Endothelial cell of umbilical vein (primary cell): ENCODE data around the gene GON7. TPM values are rescaled to one million over a fixed set of nuclear protein-coding genes. Genes with fewer than 3 reads are reported as not detected.

Experiments used
- BruUV-seq: library from RNA; stranded (reverse); fragments of 400-500 nt; replicated peaks from 2 replicates; lab custom pipeline; 2021; lab: Mats Ljungman, UMichigan
- CTCF ChIA-PET: fragments of 300-600, 350-600 bp; sonication (Branson Sonifier 250); formaldehyde crosslinking; loops from one replicate; lab custom pipeline; 2021; ENCODE audit warnings: antibody characterized with exemption, inconsistent platforms; lab: Charles Lee
- POLR2A ChIA-PET: fragments of 300-600, 350-600 bp; sonication (Branson Sonifier 250); formaldehyde crosslinking; loops from one replicate; lab custom pipeline; 2021; ENCODE audit warnings: antibody characterized with exemption, inconsistent platforms; lab: Charles Lee
- DNase-seq: peaks from one replicate; pipeline ENCODE4 v3.0.0-alpha.2; 2011; ENCODE audit warnings: low read depth, low spot score
- FAIRE-seq: peaks from 2 replicates; lab custom pipeline; 2011; peaks lifted over from hg19 to GRCh38; lab: Jason Lieb, UNC
- H2AFZ ChIP-seq: 2 replicates; pipeline ENCODE4 v1.6.0; 2012; ENCODE audit warnings: low read depth, low read length, control low read depth, inconsistent platforms
- H3K27ac ChIP-seq: 2 replicates; pipeline ENCODE4 v1.5.1; 2011; ENCODE audit warnings: low read depth, mild to moderate bottlenecking, control low read depth, low read length, moderate library complexity; ENCODE audit not compliant: insufficient read depth
- H3K27me3 ChIP-seq, 2 experiments: 2 replicates each; pipeline versions ENCODE4 v1.6.0 to v1.6.1; 2011; ENCODE audit warnings: low read length in 2 of 2, mixed read lengths in 1 of 2; ENCODE audit not compliant: control insufficient read depth in 2 of 2, insufficient read depth in 2 of 2
- H3K36me3 ChIP-seq, 2 experiments: 2 replicates in 1 of 2; 3 replicates in 1 of 2; pipeline ENCODE4 v1.5.1; 2011; ENCODE audit warnings: low read length in 2 of 2, mild to moderate bottlenecking in 1 of 2, moderate library complexity in 1 of 2; ENCODE audit not compliant: control insufficient read depth in 2 of 2, insufficient read depth in 2 of 2; ENCODE audit errors: extremely low read depth in 1 of 2
- H3K4me1 ChIP-seq: 3 replicates; pipeline ENCODE4 v1.5.1; 2011; ENCODE audit warnings: mild to moderate bottlenecking, low read length; ENCODE audit not compliant: control insufficient read depth, insufficient read depth; ENCODE audit errors: extremely low read depth
- H3K4me2 ChIP-seq: 2 replicates; pipeline ENCODE4 v1.6.1; 2011; ENCODE audit warnings: low read length, control low read depth, mixed read lengths; ENCODE audit not compliant: insufficient read depth
- H3K4me3 ChIP-seq, 3 experiments: fragments of 200-600 bp in 1 of 3; sonication (generic), shearing (Covaris generic) in 1 of 3; replicated peaks in 1 of 3; 2 replicates each; pipeline ENCODE4 v1.5.1; 2011 to 2016; ENCODE audit warnings: control low read depth in 3 of 3, low read length in 3 of 3, mild to moderate bottlenecking in 2 of 3, inconsistent platforms in 1 of 3, low read depth in 1 of 3, moderate library complexity in 1 of 3; ENCODE audit not compliant: insufficient read depth in 1 of 3
- H3K79me2 ChIP-seq: 2 replicates; pipeline ENCODE4 v1.6.0; 2012; ENCODE audit warnings: low read length, inconsistent platforms; ENCODE audit not compliant: control insufficient read depth, insufficient read depth
- H3K9ac ChIP-seq: replicated peaks from 2 replicates; pipeline ENCODE3; 2011; ENCODE audit warnings: low read length, control low read depth; ENCODE audit not compliant: insufficient read depth; ENCODE audit errors: extremely low read depth
- H3K9me1 ChIP-seq: replicated peaks from 3 replicates; pipeline ENCODE4 v1.6.0; 2011; ENCODE audit warnings: mild to moderate bottlenecking, low read length; ENCODE audit not compliant: control insufficient read depth, insufficient read depth; ENCODE audit errors: extremely low read depth
- H3K9me3 ChIP-seq: replicated peaks from 2 replicates; pipeline ENCODE4 v1.5.1; 2012; ENCODE audit warnings: low read length, inconsistent platforms; ENCODE audit not compliant: control insufficient read depth, insufficient read depth
- H4K20me1 ChIP-seq: replicated peaks from 2 replicates; pipeline ENCODE3; 2011; ENCODE audit warnings: mild to moderate bottlenecking, low read length; ENCODE audit not compliant: control insufficient read depth, insufficient read depth; ENCODE audit errors: extremely low read depth
- CTCF ChIP-seq, 2 donors: IDR thresholded peaks; 1 replicate in 1 of 2; 2 replicates in 1 of 2; pipeline ENCODE4 v1.5.1; 2011; ENCODE audit warnings: low read length in 2 of 2, mild to moderate bottlenecking in 2 of 2, moderate library complexity in 2 of 2, control low read depth in 1 of 2, inconsistent platforms in 1 of 2, low read depth in 1 of 2; ENCODE audit not compliant: insufficient read depth in 1 of 2; ENCODE audit errors: extremely low read depth in 1 of 2
- EZH2 ChIP-seq: IDR thresholded peaks from 2 replicates; pipeline ENCODE4 v1.6.1; 2012; ENCODE audit warnings: borderline replicate concordance, low read depth, mild to moderate bottlenecking, moderate library complexity, low read length, inconsistent platforms; ENCODE audit not compliant: severe bottlenecking
- FOS ChIP-seq: IDR thresholded peaks from 2 replicates; pipeline ENCODE4 v1.6.1; 2011; ENCODE audit warnings: mild to moderate bottlenecking, low read length, moderate library complexity, borderline replicate concordance; ENCODE audit not compliant: insufficient read depth
- GATA2 ChIP-seq: IDR thresholded peaks from 2 replicates; pipeline ENCODE4 v1.7.0; 2011; ENCODE audit warnings: low read depth, mild to moderate bottlenecking, moderate library complexity, mixed read lengths, low read length; ENCODE audit not compliant: insufficient read length, insufficient read depth
- JUN ChIP-seq: IDR thresholded peaks from 2 replicates; pipeline ENCODE4 v1.6.1; 2011; ENCODE audit warnings: borderline replicate concordance, low read depth; ENCODE audit not compliant: insufficient read length, insufficient read depth
- MAX ChIP-seq: IDR thresholded peaks from 2 replicates; pipeline ENCODE4 v1.6.1; 2011; ENCODE audit not compliant: insufficient read depth, insufficient read length
- MYC ChIP-seq: IDR thresholded peaks from one replicate; pipeline ENCODE4 v1.6.1; 2011; ENCODE audit warnings: mild to moderate bottlenecking, low read depth, low read length
- POLR2A ChIP-seq: IDR thresholded peaks from 2 replicates; pipeline ENCODE4 v1.6.1; 2012; ENCODE audit warnings: low read depth, mild to moderate bottlenecking, control low read depth, low read length
- POLR2AphosphoS5 ChIP-seq: IDR thresholded peaks from 2 replicates; pipeline ENCODE4 v1.6.1; 2012; ENCODE audit warnings: low read depth, mild to moderate bottlenecking, control low read depth, low read length, moderate library complexity; ENCODE audit not compliant: insufficient read depth
- dilution Hi-C: fragments of 300-500 bp; cut with MboI; formaldehyde crosslinking; loops from one replicate; pipeline ENCODE4 v1.15.0; 2019; ENCODE audit warnings: low sequenced_read_pairs; ENCODE audit not compliant: extremely low pct_ligation_motif_present
- intact Hi-C: fragments of 100-400 bp; cut with micrococcal nuclease; formaldehyde crosslinking; loops from one replicate; pipeline ENCODE4 v1.10.0; 2022
- polyA plus RNA-seq, 4 experiments: library from polyadenylated mRNA; depleted of rRNA in 3 of 4; stranded (reverse) in 3 of 4; unstranded in 1 of 4; fragments of >200 nt; gene quantifications; 2 replicates each; pipeline versions ENCODE4 v1.2.1 to v1.2.3, GENCODE V29; 2011 to 2012; ENCODE audit warnings: missing spikeins in 1 of 4
- total RNA-seq: library from RNA; stranded (reverse); gene quantifications from 2 replicates; pipeline ENCODE4 v1.2.3, GENCODE V29; 2021

The GON7 gene
- total and polyA plus RNA-seq, 2 donors (not counting 3 experiments of a cell fraction or from before 2014, with no cell fraction given) = 5.5 to 11.5 TPM

GRCh38 chr14:93155667-93156066, 51.2 kb downstream of the GON7 start:
- H3K9me1 ChIP-seq = no peaks in the 10 kb centered on the region
- H3K4me3 ChIP-seq = no peak overlapping the region
- intact Hi-C loops = no loop called here
- no peak overlapping the region for H3K27ac ChIP-seq
- dilution Hi-C loops = no loop called here
- ChIA-PET CTCF (interaction anchor here (0.6 to 1.0 kb wide), 2 partner anchors 54 to 440 kb away, joined by 3 to 4 read pairs; no protein-coding TSS in a partner anchor), POLR2A (no interaction called here)
- no peak overlapping the region for H3K4me2 ChIP-seq
- no peak for TF ChIP-seq FOS
- no peak for TF ChIP-seq EZH2
- TF ChIP-seq POLR2A = no peak
- no peak for TF ChIP-seq MAX
- no peak for TF ChIP-seq JUN
- no peak for TF ChIP-seq MYC
- no peak for TF ChIP-seq CTCF (IDR thresholded peaks at IDR 0.05; ENCODE audit: extremely low read depth in 1 of 2, insufficient read depth in 1 of 2, low read depth in 1 of 2, low read length in 2 of 2)
- no peak for TF ChIP-seq POLR2AphosphoS5
- no peak for TF ChIP-seq GATA2
- no peaks in the 10 kb centered on the region for H3K27me3 ChIP-seq
- H3K4me1 ChIP-seq = no peaks in the 10 kb centered on the region
- H3K9me3 ChIP-seq = no peaks in the 10 kb centered on the region
- no peak for FAIRE-seq
- DNase-seq = no peak
- no peaks in the 10 kb centered on the region for H4K20me1 ChIP-seq
- BruUV-seq = no TSS peak
- no peak overlapping the region for H3K9ac ChIP-seq
- no peaks in the 10 kb centered on the region for H3K79me2 ChIP-seq
- no peaks in the 10 kb centered on the region for H3K36me3 ChIP-seq
- H2AFZ ChIP-seq = no peak overlapping the region
